T-cell (primary cell): ENCODE results near the gene ARID3A. TPM values are rescaled to one million over a fixed set of nuclear protein-coding genes. Genes with fewer than 3 reads are reported as not detected.

Source experiments
- ATAC-seq, 4 experiments: fragments of 200-7000 bp in 3 of 4; fragments of 150-1000 bp in 1 of 4; cut with Tn5 transposase; replicated peaks in 1 of 4; 1 replicate in 3 of 4; 2 replicates in 1 of 4; pipeline ENCODE4 v1.10.0; 2021; ENCODE audit warnings: moderate library complexity in 3 of 4, mild to moderate bottlenecking in 2 of 4, moderate number of reproducible peaks in 1 of 4
- CTCF ChIA-PET, 2 donors: fragments of 300-600 bp; sonication (Branson Sonifier 250); formaldehyde crosslinking; loops; one replicate each; lab custom pipeline; 2022; ENCODE audit warnings: antibody characterized with exemption in 2 of 2; lab: Charles Lee
- POLR2A ChIA-PET, 2 donors: fragments of 300-600 bp; sonication (Branson Sonifier 250); formaldehyde crosslinking; loops; one replicate each; lab custom pipeline; 2022; ENCODE audit warnings: antibody characterized with exemption in 2 of 2; lab: Charles Lee
- DNase-seq, 35 experiments: peaks; one replicate each; pipeline versions ENCODE4 v3.0.0 to v3.0.0-alpha.2; 2013 to 2023
- H3K27ac ChIP-seq: one replicate; pipeline ENCODE4 v1.5.1; 2013; ENCODE audit warnings: low read length
- H3K27me3 ChIP-seq, 2 experiments: replicated peaks in 1 of 2; 1 replicate in 1 of 2; 2 replicates in 1 of 2; pipeline versions ENCODE4 v1.6.1 to v1.7.0; 2013; ENCODE audit warnings: low read length in 1 of 2, mixed read lengths in 1 of 2; ENCODE audit not compliant: control insufficient read depth in 2 of 2, insufficient read depth in 2 of 2; ENCODE audit errors: extremely low read depth in 1 of 2
- H3K36me3 ChIP-seq, 2 donors: 1 replicate in 1 of 2; 2 replicates in 1 of 2; pipeline versions ENCODE4 v1.6.1 to v1.7.0; 2013; ENCODE audit warnings: low read length in 1 of 2; ENCODE audit not compliant: control insufficient read depth in 2 of 2, insufficient read depth in 1 of 2; ENCODE audit errors: extremely low read depth in 1 of 2
- H3K4me1 ChIP-seq, 2 experiments: 1 replicate in 1 of 2; 2 replicates in 1 of 2; pipeline versions ENCODE4 v1.6.1 to v1.7.0; 2013; ENCODE audit warnings: low read length in 2 of 2, mixed read lengths in 1 of 2; ENCODE audit not compliant: insufficient read depth in 2 of 2, control insufficient read depth in 1 of 2; ENCODE audit errors: extremely low read depth in 1 of 2
- H3K4me3 ChIP-seq, 2 donors: 1 replicate in 1 of 2; 2 replicates in 1 of 2; pipeline versions ENCODE4 v1.5.1 to v1.7.0; 2013; ENCODE audit warnings: mild to moderate bottlenecking in 2 of 2, low read length in 1 of 2, moderate library complexity in 1 of 2; ENCODE audit not compliant: control insufficient read depth in 1 of 2; ENCODE audit errors: extremely low read depth in 1 of 2
- H3K9me3 ChIP-seq: 2 replicates; pipeline ENCODE4 v1.7.0; 2013
- H3K27ac Mint-ChIP-seq, 2 donors: one replicate each; pipeline ENCODE4 v1.8.0; 2020 to 2021; ENCODE audit warnings: mild to moderate bottlenecking in 2 of 2, mixed read lengths in 2 of 2
- H3K27me3 Mint-ChIP-seq, 2 donors: one replicate each; pipeline ENCODE4 v1.8.0; 2021 to 2022; ENCODE audit warnings: mixed read lengths in 2 of 2
- H3K36me3 Mint-ChIP-seq: one replicate; pipeline ENCODE4 v1.8.0; 2021; ENCODE audit warnings: mixed read lengths
- H3K4me1 Mint-ChIP-seq, 3 donors: one replicate each; pipeline ENCODE4 v1.8.0; 2020 to 2022; ENCODE audit warnings: mixed read lengths in 3 of 3, mild to moderate bottlenecking in 1 of 3
- H3K4me3 Mint-ChIP-seq, 3 donors: one replicate each; pipeline ENCODE4 v1.8.0; 2020 to 2022; ENCODE audit warnings: mild to moderate bottlenecking in 3 of 3, mixed read lengths in 3 of 3, moderate library complexity in 3 of 3
- H3K9me3 Mint-ChIP-seq, 3 donors: one replicate each; pipeline ENCODE4 v1.8.0; 2020 to 2022; ENCODE audit warnings: mixed read lengths in 3 of 3
- WGBS: methylation state at CpG from one replicate; pipeline ENCODE4 v1.1.5; 2013; ENCODE audit warnings: missing lambda C conversion rate; ENCODE audit not compliant: insufficient coverage; 5-methylcytosine and 5-hydroxymethylcytosine counted together
- total RNA-seq, 35 experiments: library from RNA in 6 of 35; stranded (reverse) in 6 of 35; fragments of 120-200 nt in 1 of 35; gene quantifications; one replicate each; pipeline versions ENCODE4 v1.2.1 to v1.2.4 and lab custom pipeline; 2013 to 2026

ARID3A gene
- total RNA-seq, 5 donors from 2014 or later (not counting 1 experiment from before 2014, with no cell fraction given): 9.8 to 13.2 (median 12.0) TPM

- ATAC-seq (no peak), DNase-seq (no peak)
- peaks cover 4 to 5% of the 10 kb centered on the region in 2 donors for H3K27me3 Mint-ChIP-seq
- no peak overlapping the region for H3K4me3 Mint-ChIP-seq
- H3K4me1 Mint-ChIP-seq: peaks cover 0 to 5% (median 0%) of the 10 kb centered on the region in 3 donors
- 87% methylated on average over 21 of the region's 27 CpGs for WGBS
- Histone ChIP-seq H3K27ac (no peak overlapping the region), H3K9me3 (no peaks in the 10 kb centered on the region), H3K27me3 (peaks cover 0 to 17% of the 10 kb centered on the region in 2 experiments), H3K4me1 (peaks cover 0 to 2% of the 10 kb centered on the region in 2 experiments), H3K4me3 (no peak overlapping the region), H3K36me3 (peaks cover 8 to 13% of the 10 kb centered on the region in 2 donors)
- H3K36me3 Mint-ChIP-seq: no peaks in the 10 kb centered on the region
- POLR2A ChIA-PET: no interaction called here
- no peaks in the 10 kb centered on the region for H3K9me3 Mint-ChIP-seq
- CTCF ChIA-PET: no interaction called here
- no peak overlapping the region for H3K27ac Mint-ChIP-seq
Observed at GRCh38 chr19:1006711-1007398, 81.0 kb downstream of the ARID3A start.

DNA sequence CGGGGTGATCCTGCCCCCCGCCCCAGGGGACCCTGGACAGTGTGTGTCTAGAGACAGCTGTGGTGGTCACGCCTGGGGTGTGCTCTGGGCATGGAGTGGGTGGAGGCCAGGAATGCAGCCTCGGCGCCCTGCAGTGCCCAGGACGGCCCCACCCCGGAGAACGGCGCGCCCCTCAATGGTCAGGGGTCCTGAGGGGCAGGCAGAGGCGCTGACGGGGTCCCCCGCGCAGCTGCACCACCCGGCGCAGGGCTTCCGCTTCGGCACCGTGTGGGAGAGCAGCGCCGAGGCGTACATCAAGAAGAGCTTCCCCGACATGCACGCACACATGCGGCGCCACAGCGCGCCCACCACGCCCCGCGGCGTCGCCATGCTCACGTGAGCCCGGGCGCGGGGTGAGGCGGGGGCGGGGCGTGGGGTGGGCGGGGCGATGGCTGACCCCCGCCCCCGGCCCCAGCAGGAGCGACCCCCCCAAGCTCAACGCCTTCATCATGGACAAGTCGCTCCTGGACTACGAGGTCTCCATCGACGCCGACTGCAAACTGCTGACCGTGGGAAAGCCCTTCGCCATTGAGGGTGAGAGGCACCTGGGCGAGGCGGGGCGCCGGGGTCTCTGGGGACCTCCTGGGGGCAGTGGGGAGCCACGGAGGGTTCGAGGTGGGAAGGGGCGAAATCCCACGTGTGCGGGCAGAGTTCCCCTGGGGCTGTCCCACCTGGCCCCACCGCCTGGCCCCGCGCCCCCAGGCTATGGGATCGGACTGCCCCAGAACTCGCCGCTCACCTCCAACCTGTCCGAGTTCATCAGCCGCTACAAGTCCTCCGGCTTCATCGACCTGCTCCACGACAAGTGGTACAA, 81.8 kb downstream of the ARID3A start:
- Histone ChIP-seq H3K27ac (no peak overlapping the region), H3K4me3 (no peak overlapping the region), H3K4me1 (no peaks in the 10 kb centered on the region), H3K36me3 (peaks cover 13 to 16% of the 10 kb centered on the region in 2 donors), H3K27me3 (peaks cover 0 to 10% of the 10 kb centered on the region in 2 experiments), H3K9me3 (no peaks in the 10 kb centered on the region)
- DNase-seq: no peak
- ChIA-PET CTCF (no interaction called here), POLR2A (interaction anchor here in 1 of 2 donors (0.6 kb wide), 1 partner anchor 89 kb away, joined by 4 read pairs; no protein-coding TSS in a partner anchor)
- H3K4me3 Mint-ChIP-seq: no peak overlapping the region
- H3K27me3 Mint-ChIP-seq: peaks cover 1 to 2% of the 10 kb centered on the region in 2 donors
- H3K36me3 Mint-ChIP-seq: no peaks in the 10 kb centered on the region
- ATAC-seq: no peak
- peaks cover 0 to 2% (median 0%) of the 10 kb centered on the region in 3 donors for H3K4me1 Mint-ChIP-seq
- no peaks in the 10 kb centered on the region for H3K9me3 Mint-ChIP-seq
- H3K27ac Mint-ChIP-seq: no peak overlapping the region
- 95% methylated on average over 59 of the region's 73 CpGs for WGBS

DNA sequence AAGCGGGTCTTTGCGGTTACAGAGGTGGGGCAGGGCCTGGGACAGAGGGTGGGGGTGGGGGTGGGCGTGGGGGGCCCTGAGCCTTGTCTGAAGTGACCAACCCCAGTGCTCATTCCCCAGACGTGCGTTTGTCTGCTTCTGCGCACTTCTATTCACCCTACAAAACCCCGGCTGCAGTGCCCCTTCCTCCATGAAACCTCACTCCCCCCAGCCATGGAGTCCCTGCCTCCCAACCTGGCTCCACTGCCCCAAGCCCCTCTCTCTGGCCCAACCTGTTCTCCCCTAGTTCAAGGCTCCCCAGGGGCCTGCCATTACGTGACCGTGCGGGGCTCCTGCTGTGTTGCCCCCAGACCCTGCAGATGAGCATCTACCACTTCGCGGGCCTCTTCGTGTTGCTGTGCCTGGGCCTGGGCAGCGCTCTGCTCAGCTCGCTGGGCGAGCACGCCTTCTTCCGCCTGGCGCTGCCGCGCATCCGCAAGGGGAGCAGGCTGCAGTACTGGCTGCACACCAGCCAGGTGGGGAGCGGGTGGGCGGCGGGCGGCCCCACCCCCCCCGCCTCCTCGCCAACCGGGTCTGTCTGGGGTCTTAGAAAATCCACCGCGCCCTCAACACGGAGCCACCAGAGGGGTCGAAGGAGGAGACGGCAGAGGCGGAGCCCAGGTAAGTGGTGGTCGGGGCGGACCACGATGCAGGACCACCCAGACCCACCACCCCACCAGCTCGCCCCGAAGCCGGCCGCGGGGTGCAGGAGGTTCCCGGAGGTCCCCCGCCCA, 82.6 kb downstream of the ARID3A start:
- no peak overlapping the region for H3K4me3 ChIP-seq
- no peak for DNase-seq
- ATAC-seq: no peak
- H3K36me3 ChIP-seq: peaks cover 14 to 23% of the 10 kb centered on the region in 2 donors
- peaks cover 0 to 6% of the 10 kb centered on the region in 2 experiments for H3K27me3 ChIP-seq
- Mint-ChIP-seq H3K27ac (no peak overlapping the region), H3K4me1 (no peaks in the 10 kb centered on the region), H3K27me3 (no peaks in the 10 kb centered on the region), H3K4me3 (no peak overlapping the region), H3K9me3 (no peaks in the 10 kb centered on the region), H3K36me3 (no peaks in the 10 kb centered on the region)
- ChIA-PET CTCF (no interaction called here), POLR2A (no interaction called here)
- H3K9me3 ChIP-seq: no peaks in the 10 kb centered on the region
- no peak overlapping the region for H3K27ac ChIP-seq
- H3K4me1 ChIP-seq: no peaks in the 10 kb centered on the region
- WGBS: 93% methylated on average over 27 of the region's 45 CpGs

DNA sequence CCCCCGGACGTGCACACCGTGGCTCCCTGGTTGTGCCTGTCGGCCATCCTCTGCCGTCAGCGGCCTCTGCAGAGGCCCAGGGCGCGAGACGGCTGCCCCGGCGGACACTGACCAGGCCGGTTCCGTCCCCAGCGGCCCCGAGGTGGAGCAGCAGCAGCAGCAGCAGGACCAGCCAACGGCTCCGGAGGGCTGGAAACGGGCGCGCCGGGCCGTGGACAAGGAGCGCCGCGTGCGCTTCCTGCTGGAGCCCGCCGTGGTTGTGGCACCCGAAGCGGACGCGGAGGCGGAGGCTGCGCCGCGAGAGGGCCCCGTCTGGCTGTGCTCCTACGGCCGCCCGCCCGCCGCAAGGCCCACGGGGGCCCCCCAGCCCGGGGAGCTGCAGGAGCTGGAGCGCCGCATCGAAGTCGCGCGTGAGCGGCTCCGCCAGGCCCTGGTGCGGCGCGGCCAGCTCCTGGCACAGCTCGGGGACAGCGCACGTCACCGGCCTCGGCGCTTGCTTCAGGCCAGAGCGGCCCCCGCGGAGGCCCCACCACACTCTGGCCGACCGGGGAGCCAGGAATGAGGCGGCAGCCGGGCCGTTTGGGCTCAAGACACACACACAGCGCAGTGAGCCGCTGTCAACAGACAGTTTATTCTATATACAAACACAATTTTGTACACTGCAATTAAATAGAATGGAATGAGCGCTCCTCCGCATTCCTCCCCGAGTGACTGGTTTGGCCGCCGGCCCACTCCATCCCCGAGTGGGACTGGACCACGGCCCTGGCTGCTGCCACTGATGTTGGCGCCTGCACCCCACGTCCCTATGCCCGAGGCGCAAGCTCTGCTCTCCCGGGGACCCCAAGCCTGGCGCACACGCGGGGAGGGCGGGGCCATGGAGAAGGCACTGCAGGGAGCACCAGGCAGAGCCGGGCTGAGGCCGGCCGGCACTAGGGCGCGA, 83.5 kb downstream of the ARID3A start:
- peak in 1 of 4 experiments; percentile 3 for ATAC-seq
- no peaks in the 10 kb centered on the region for H3K27me3 Mint-ChIP-seq
- no peak overlapping the region for H3K4me3 Mint-ChIP-seq
- H3K4me1 Mint-ChIP-seq: peaks cover 0 to 2% (median 2%) of the 10 kb centered on the region in 3 donors
- H3K27ac Mint-ChIP-seq: no peak overlapping the region
- no peaks in the 10 kb centered on the region for H3K9me3 Mint-ChIP-seq
- H3K4me3 ChIP-seq: no peak overlapping the region
- no peak overlapping the region for H3K27ac ChIP-seq
- no peaks in the 10 kb centered on the region for H3K36me3 Mint-ChIP-seq
- no peaks in the 10 kb centered on the region for H3K27me3 ChIP-seq
- peaks cover 19 to 31% of the 10 kb centered on the region in 2 donors for H3K36me3 ChIP-seq
- ChIA-PET CTCF (no interaction called here), POLR2A (no interaction called here)
- 92% methylated on average over 72 of the region's 92 CpGs for WGBS
- H3K4me1 ChIP-seq: peaks cover 0 to 5% of the 10 kb centered on the region in 2 experiments
- DNase-seq: no peak
- H3K9me3 ChIP-seq: no peaks in the 10 kb centered on the region

DNA sequence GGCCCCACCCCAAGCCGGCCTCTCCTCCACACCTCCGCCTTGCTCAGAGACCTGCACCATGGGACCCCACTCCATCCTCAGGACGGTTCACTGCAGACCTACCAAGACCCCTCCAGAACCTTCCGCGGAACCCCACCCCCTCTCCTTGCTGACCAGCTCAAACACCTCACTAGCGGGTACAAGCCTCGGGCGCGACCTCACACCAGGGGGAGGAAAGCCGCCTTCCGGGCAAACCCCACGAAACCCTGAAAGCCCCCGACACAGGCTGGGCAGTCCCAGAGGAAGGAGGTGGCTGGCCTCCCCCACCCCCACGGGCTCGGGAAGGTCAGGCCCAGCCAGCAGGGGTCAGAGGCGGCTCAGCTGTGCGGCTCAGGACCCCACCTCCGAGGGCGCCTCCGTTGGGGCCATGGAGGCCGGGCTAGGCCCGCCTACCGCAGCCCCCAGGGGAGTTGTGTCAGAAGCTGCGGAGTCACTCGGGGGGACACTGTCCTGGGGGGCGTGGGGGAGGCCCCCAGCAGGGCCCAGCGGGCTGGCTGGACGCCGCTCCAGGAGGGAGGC, 84.2 kb downstream of the ARID3A start:
- ATAC-seq: no peak

More for the DNA sequence above, 84.2 kb downstream of the ARID3A start:
- POLR2A ChIA-PET: no interaction called here
- whole genome bisulfite sequencing: 96% methylated on average over 24 of the region's 29 CpGs
- CTCF ChIA-PET: no interaction called here
- Mint-ChIP-seq H3K4me1 (peaks cover 0 to 2% (median 2%) of the 10 kb centered on the region in 3 donors), H3K27me3 (no peaks in the 10 kb centered on the region), H3K36me3 (no peaks in the 10 kb centered on the region), H3K9me3 (no peaks in the 10 kb centered on the region), H3K4me3 (no peak overlapping the region), H3K27ac (no peak overlapping the region)
- no peaks in the 10 kb centered on the region for H3K9me3 ChIP-seq
- H3K36me3 ChIP-seq: peaks cover 19 to 31% of the 10 kb centered on the region in 2 donors
- H3K27ac ChIP-seq: no peak overlapping the region
- H3K27me3 ChIP-seq: no peaks in the 10 kb centered on the region
- H3K4me3 ChIP-seq: no peak overlapping the region
- peaks cover 0 to 12% of the 10 kb centered on the region in 2 experiments for H3K4me1 ChIP-seq
- no peak for DNase-seq
